ENCODE data around the gene ZNF83. TPM values are rescaled to one million over a fixed set of nuclear protein-coding genes. Genes with fewer than 3 reads are reported as not detected.

Gene ZNF83
- total RNA-seq: 50.4 and 52.4 TPM in 2 replicates

GRCh38 chr19:52637718-52638585 is at the start of gene ZNF83:
ZNF83 (minus strand) TSS chr19:52638355.

GRCh38 chr19:52570000-52570861 is 67.9 kb downstream of the ZNF83 start, which contains the start of gene ZNF701:
ZNF701 (plus strand) TSS chr19:52570287; CDS start chr19:52574148, 3,861 bp downstream.

Small RNA genes within 50 kb of the gene (small RNA-seq; reads per million reads assigned to genes)
- not detected for gene RPL39P34

Other genes with a start within 250 kb of the ZNF83 start
- gene ZNF528, start 240.5 kb downstream of the ZNF83 start, total RNA-seq: 34.7 and 42.9 TPM in 2 replicates
- not detected in 2 replicates for gene ZNF534, start 209.2 kb downstream of the ZNF83 start, total RNA-seq
- 4.6 and 5.7 TPM in 2 replicates for gene ZNF578, start 184.8 kb downstream of the ZNF83 start, total RNA-seq
- gene ZNF808, start 110.7 kb downstream of the ZNF83 start, total RNA-seq: 16.8 and 20.9 TPM in 2 replicates
- 12.4 and 18.0 TPM in 2 replicates for gene ZNF701, start 68.1 kb downstream of the ZNF83 start, total RNA-seq
- gene ZNF611, start 96.7 kb upstream of the ZNF83 start, total RNA-seq: 10.4 and 11.5 TPM in 2 replicates
- 6.3 and 7.1 TPM in 2 replicates for gene ZNF600, start 148.4 kb upstream of the ZNF83 start, total RNA-seq
- gene ZNF28, start 183.3 kb upstream of the ZNF83 start, total RNA-seq: 14.5 and 19.0 TPM in 2 replicates
- gene ZNF468, start 219.3 kb upstream of the ZNF83 start, total RNA-seq: 19.9 and 23.2 TPM in 2 replicates

Data from hair follicle dermal papilla cell (primary cell).